H9 (cell line): ENCODE data around the gene ACAP2. TPM values are rescaled to one million over a fixed set of nuclear protein-coding genes. Genes with fewer than 3 reads are reported as not detected.

Experiments used
- DNase-seq: peaks from one replicate; pipeline ENCODE4 v3.0.0-alpha.2; 2017
- H2AFZ ChIP-seq: one replicate; pipeline ENCODE4 v1.6.1; 2013; ENCODE audit warnings: mild to moderate bottlenecking, low read length, control low read depth, moderate library complexity
- H2AK5ac ChIP-seq: 2 replicates; pipeline ENCODE4 v1.6.1; 2013; ENCODE audit warnings: low read length, control low read depth, mixed read lengths; ENCODE audit not compliant: insufficient read length
- H2BK120ac ChIP-seq: one replicate; pipeline ENCODE4 v1.6.1; 2013; ENCODE audit warnings: low read depth, mild to moderate bottlenecking, low read length, control low read depth, inconsistent platforms; ENCODE audit not compliant: poor library complexity, severe bottlenecking
- H2BK12ac ChIP-seq: 2 replicates; pipeline ENCODE4 v1.6.1; 2013; ENCODE audit warnings: low read length, control low read depth, mixed read lengths, low read depth; ENCODE audit not compliant: insufficient read length
- H2BK15ac ChIP-seq: 2 replicates; pipeline ENCODE4 v1.6.1; 2013; ENCODE audit warnings: low read depth, low read length, control low read depth
- H2BK20ac ChIP-seq: one replicate; pipeline ENCODE4 v1.6.1; 2013; ENCODE audit warnings: low read depth, mild to moderate bottlenecking, low read length, control low read depth, inconsistent platforms; ENCODE audit not compliant: poor library complexity, severe bottlenecking
- H2BK5ac ChIP-seq: 2 replicates; pipeline ENCODE4 v1.6.1; 2013; ENCODE audit warnings: low read length, control low read depth, mixed read lengths; ENCODE audit not compliant: insufficient read length
- H3K14ac ChIP-seq: 2 replicates; pipeline ENCODE4 v1.6.1; 2013; ENCODE audit warnings: low read length, control low read depth; ENCODE audit not compliant: insufficient read depth
- H3K18ac ChIP-seq: 2 replicates; pipeline ENCODE4 v1.6.1; 2013; ENCODE audit warnings: low read depth, mild to moderate bottlenecking, mixed read lengths, low read length, control low read depth; ENCODE audit not compliant: insufficient read length
- H3K23ac ChIP-seq: 2 replicates; pipeline ENCODE4 v1.6.1; 2013; ENCODE audit warnings: low read length, control low read depth, mixed read lengths, low read depth; ENCODE audit not compliant: insufficient read length
- H3K23me2 ChIP-seq: 2 replicates; pipeline ENCODE4 v1.6.1; 2013; ENCODE audit warnings: low read depth, mild to moderate bottlenecking, mixed read lengths, low read length, control low read depth; ENCODE audit not compliant: insufficient read length, poor library complexity, severe bottlenecking
- H3K27ac ChIP-seq: 2 replicates; pipeline ENCODE4 v1.5.1; 2013; ENCODE audit warnings: low read length, control low read depth, mixed read lengths, low read depth; ENCODE audit not compliant: insufficient read length
- H3K27me3 ChIP-seq: 2 replicates; pipeline ENCODE4 v1.6.1; 2013; ENCODE audit warnings: low read length, control low read depth, inconsistent platforms; ENCODE audit not compliant: insufficient read depth
- H3K4ac ChIP-seq: 2 replicates; pipeline ENCODE4 v1.6.1; 2013; ENCODE audit warnings: low read depth, mild to moderate bottlenecking, control low read depth, inconsistent platforms, low read length, moderate library complexity
- H3K4me1 ChIP-seq: 2 replicates; pipeline ENCODE4 v1.6.1; 2013; ENCODE audit warnings: low read length, control low read depth, inconsistent platforms; ENCODE audit not compliant: insufficient read depth
- H3K4me2 ChIP-seq: 2 replicates; pipeline ENCODE4 v1.6.1; 2013; ENCODE audit warnings: low read length, control low read depth, mixed read lengths; ENCODE audit not compliant: insufficient read length, insufficient read depth
- H3K56ac ChIP-seq: 2 replicates; pipeline ENCODE4 v1.6.1; 2013; ENCODE audit warnings: low read depth, mild to moderate bottlenecking, mixed read lengths, low read length, control low read depth; ENCODE audit not compliant: insufficient read length
- H3K79me1 ChIP-seq: 2 replicates; pipeline ENCODE4 v1.6.1; 2013; ENCODE audit warnings: low read depth, mild to moderate bottlenecking, moderate library complexity, low read length, control low read depth, inconsistent platforms; ENCODE audit not compliant: insufficient read depth, poor library complexity, severe bottlenecking
- H3K79me2 ChIP-seq: 2 replicates; pipeline ENCODE4 v1.6.1; 2013; ENCODE audit warnings: low read length, control low read depth, inconsistent platforms; ENCODE audit not compliant: insufficient read depth
- H3K9ac ChIP-seq: 2 replicates; pipeline ENCODE4 v1.6.1; 2013; ENCODE audit warnings: low read length, control low read depth, mixed read lengths; ENCODE audit not compliant: insufficient read length; ENCODE audit errors: extremely low read depth
- H3K9me3 ChIP-seq: one replicate; pipeline ENCODE4 v1.6.1; 2013; ENCODE audit warnings: low read depth, low read length, inconsistent platforms; ENCODE audit not compliant: control insufficient read depth
- H3T11ph ChIP-seq: one replicate; pipeline ENCODE4 v1.6.1; 2013; ENCODE audit warnings: mild to moderate bottlenecking, low read length, control low read depth, inconsistent platforms
- H4K20me1 ChIP-seq: one replicate; pipeline ENCODE4 v1.6.1; 2013; ENCODE audit not compliant: control insufficient read depth, insufficient read length, insufficient read depth
- H4K5ac ChIP-seq: 2 replicates; pipeline ENCODE4 v1.6.1; 2013; ENCODE audit warnings: low read depth, mild to moderate bottlenecking, mixed read lengths, low read length, control low read depth; ENCODE audit not compliant: insufficient read length
- H4K8ac ChIP-seq: replicated peaks from 2 replicates; pipeline ENCODE4 v1.6.1; 2013; ENCODE audit warnings: low read length, control low read depth, mixed read lengths, low read depth; ENCODE audit not compliant: insufficient read length
- H4K91ac ChIP-seq: 2 replicates; pipeline ENCODE4 v1.6.1; 2013; ENCODE audit warnings: low read depth, mild to moderate bottlenecking, moderate library complexity, mixed read lengths, low read length, control low read depth; ENCODE audit not compliant: insufficient read length
- H3K27ac Mint-ChIP-seq, 3 experiments: 2 replicates in 2 of 3; 3 replicates in 1 of 3; pipeline ENCODE4 v1.8.0; 2020 to 2021; ENCODE audit warnings: mixed read lengths in 3 of 3, mild to moderate bottlenecking in 1 of 3, moderate library complexity in 1 of 3
- H3K27me3 Mint-ChIP-seq: 2 replicates; pipeline ENCODE4 v1.8.0; 2021; ENCODE audit warnings: low read depth, mild to moderate bottlenecking, moderate library complexity, mixed read lengths
- H3K36me3 Mint-ChIP-seq, 3 experiments: 2 replicates in 2 of 3; 3 replicates in 1 of 3; pipeline ENCODE4 v1.8.0; 2020 to 2021; ENCODE audit warnings: low read depth in 3 of 3, mixed read lengths in 3 of 3; ENCODE audit not compliant: insufficient read depth in 1 of 3
- H3K4me1 Mint-ChIP-seq, 2 experiments: 2 replicates each; pipeline ENCODE4 v1.8.0; 2020; ENCODE audit warnings: mixed read lengths in 2 of 2
- H3K4me3 Mint-ChIP-seq, 2 experiments: 2 replicates in 1 of 2; 3 replicates in 1 of 2; pipeline ENCODE4 v1.8.0; 2020 to 2021; ENCODE audit warnings: mild to moderate bottlenecking in 2 of 2, mixed read lengths in 2 of 2, moderate library complexity in 1 of 2
- H3K9me3 Mint-ChIP-seq, 2 experiments: 2 replicates in 1 of 2; 3 replicates in 1 of 2; pipeline ENCODE4 v1.8.0; 2020; ENCODE audit warnings: mild to moderate bottlenecking in 2 of 2, mixed read lengths in 2 of 2, moderate library complexity in 1 of 2
- CTCF ChIP-seq: fragments of 200-600 bp; sonication (generic); conservative IDR thresholded peaks from 3 replicates; pipeline ENCODE4 v1.8.0; 2021; ENCODE audit warnings: antibody characterized with exemption, mild to moderate bottlenecking
- WGBS: extraction: QIAGEN DNeasy Blood & Tissue Kit; methylation state at CpG from one replicate; pipeline ENCODE4 v1.1.7; 2013; ENCODE audit warnings: missing lambda C conversion rate, low lambda C conversion rate, mixed read lengths; ENCODE audit not compliant: insufficient read length; ENCODE audit errors: extremely low coverage; 5-methylcytosine and 5-hydroxymethylcytosine counted together
- total RNA-seq: library from RNA; stranded (reverse); gene quantifications from 2 replicates; pipeline ENCODE4 v1.2.1, GENCODE V29; 2021

Gene ACAP2
- total RNA-seq, 1 experiment from 2014 or later: 30.8 TPM

- H3K9me3 ChIP-seq: no peaks in the 10 kb centered on the region
- no peak overlapping the region for H3K4ac ChIP-seq
- no peak overlapping the region for H3K14ac ChIP-seq
- H3K56ac ChIP-seq: no peak overlapping the region
- no peak overlapping the region for H2BK15ac ChIP-seq
- H2BK120ac ChIP-seq: no peak overlapping the region
- no peak overlapping the region for H2BK12ac ChIP-seq
- no peak overlapping the region for H3K27ac ChIP-seq
- no peak overlapping the region for H3K27ac Mint-ChIP-seq
- no peak for TF ChIP-seq CTCF
- H3K4me3 Mint-ChIP-seq: no peak overlapping the region
- H3K4me1 Mint-ChIP-seq: peaks cover 4 to 5% of the 10 kb centered on the region in 2 experiments; a peak in 1 of 4 replicates
- no peak overlapping the region for H2AFZ ChIP-seq
- no peak overlapping the region for H2BK20ac ChIP-seq
- H2BK5ac ChIP-seq: no peak overlapping the region
- no peak overlapping the region for H4K8ac ChIP-seq
- no peak overlapping the region for H3K18ac ChIP-seq
- H3K27me3 ChIP-seq: no peaks in the 10 kb centered on the region
- H3K4me2 ChIP-seq: no peak overlapping the region
- H3K36me3 Mint-ChIP-seq: peaks cover 0 to 3% (median 2%) of the 10 kb centered on the region in 3 experiments; a peak in 3 of 7 replicates
- H3K23ac ChIP-seq: no peak overlapping the region
- no peak overlapping the region for H2AK5ac ChIP-seq
- peaks cover 3% of the 10 kb centered on the region for H3K79me1 ChIP-seq
- H4K91ac ChIP-seq: no peak overlapping the region
- no peaks in the 10 kb centered on the region for H3K27me3 Mint-ChIP-seq
- no peaks in the 10 kb centered on the region for H3K23me2 ChIP-seq
- no peak for DNase-seq
- no peak overlapping the region for H3T11ph ChIP-seq
- no peaks in the 10 kb centered on the region for H4K20me1 ChIP-seq
- peaks cover 2% of the 10 kb centered on the region; the same call in 1 of the 2 replicates for H3K79me2 ChIP-seq
- no peak overlapping the region for H3K9ac ChIP-seq
- H3K4me1 ChIP-seq: no peaks in the 10 kb centered on the region
- no CpG with 5 or more reads among the region's 4 CpGs for WGBS
- peaks cover 0 to 5% of the 10 kb centered on the region in 2 experiments; a peak in 1 of 5 replicates for H3K9me3 Mint-ChIP-seq
- H4K5ac ChIP-seq: no peak overlapping the region
These were observed 38.9 kb downstream of the ACAP2 start for GRCh38 chr3:195403841-195404408.
